SJSA1 (cell line): ENCODE results near the gene SLF1. TPM values are rescaled to one million over a fixed set of nuclear protein-coding genes. Genes with fewer than 3 reads are reported as not detected.

Source experiments
- total RNA-seq: library from RNA; depleted of rRNA; stranded (reverse); fragments of >200 nt; shearing (Covaris generic); gene quantifications from 2 replicates; pipeline ENCODE4 v1.2.3, GENCODE V29; 2014; rRNA removed

SLF1 gene
- total RNA-seq, 1 experiment from 2014 or later, result 19.9 TPM

Other genes with a start within 250 kb of the SLF1 start
- gene KIAA0825, start 65 bp upstream of the SLF1 start, total RNA-seq, result 1.8 and 1.9 TPM in 2 replicates